BJ (cell line): ENCODE data around the gene SMC4. TPM values are rescaled to one million over a fixed set of nuclear protein-coding genes. Genes with fewer than 3 reads are reported as not detected.

Experiments used
- CTCF ChIA-PET: fragments of 350-600 bp; formaldehyde crosslinking; extraction: SDS; loops from one replicate; lab custom pipeline; 2021; ENCODE audit warnings: antibody characterized with exemption, inconsistent platforms; lab: Yijun Ruan, JAX
- POLR2A ChIA-PET: fragments of 300-600 bp; sonication (Branson Sonifier 250); formaldehyde crosslinking; extraction: SDS; loops from one replicate; lab custom pipeline; 2021; ENCODE audit warnings: antibody characterized with exemption; lab: Charles Lee
- DNase-seq: peaks from one replicate; pipeline ENCODE4 v3.0.0-alpha.2; 2011; ENCODE audit warnings: low read depth
- H3K27me3 ChIP-seq: 2 replicates; pipeline ENCODE4 v1.6.0; 2011; ENCODE audit warnings: low read length; ENCODE audit not compliant: control insufficient read depth, insufficient read depth
- H3K36me3 ChIP-seq: 2 replicates; pipeline ENCODE4 v1.5.1; 2011; ENCODE audit warnings: low read length; ENCODE audit not compliant: control insufficient read depth, insufficient read depth
- H3K4me3 ChIP-seq: 2 replicates; pipeline ENCODE4 v1.5.1; 2011; ENCODE audit warnings: low read depth, mild to moderate bottlenecking, control low read depth, low read length
- polyA plus RNA-seq: library from polyadenylated mRNA; depleted of rRNA; stranded (reverse); fragments of >200 nt; gene quantifications from 2 replicates; pipeline ENCODE4 v1.2.3, GENCODE V29; 2011
- TF ChIP-seq, protein P1 (sequence below): IDR thresholded peaks from 2 replicates; pipeline ENCODE4 v1.5.1; 2011; ENCODE audit warnings: low read depth, mild to moderate bottlenecking, control low read depth, inconsistent platforms, low read length, moderate library complexity; ENCODE audit not compliant: insufficient read depth

SMC4 gene
- polyA plus RNA-seq, 1 experiment = 26.1 TPM

DNA sequence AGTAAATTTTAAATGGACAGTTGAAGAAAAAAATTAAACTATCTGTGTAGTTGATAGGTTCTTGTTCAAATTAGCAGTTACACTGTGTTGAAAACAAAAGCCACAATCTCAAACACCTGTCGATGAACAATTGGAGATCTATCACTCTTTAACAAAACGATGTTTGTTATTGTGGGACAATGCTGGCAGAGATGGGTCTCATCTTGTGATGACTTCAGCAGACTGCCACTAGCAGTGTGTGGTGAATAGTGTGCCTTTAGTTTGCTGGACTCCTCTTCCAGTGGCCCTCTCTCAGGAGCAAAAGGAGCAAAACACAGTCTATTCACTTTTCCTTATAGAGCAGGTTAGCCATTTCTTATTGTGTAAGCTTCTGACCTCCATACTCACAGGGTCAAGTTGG, 64.9 kb downstream of the SMC4 start:
- Histone ChIP-seq H3K4me3 (no peak overlapping the region), H3K27me3 (no peaks in the 10 kb centered on the region), H3K36me3 (no peaks in the 10 kb centered on the region)
- TF ChIP-seq, protein P1, sequence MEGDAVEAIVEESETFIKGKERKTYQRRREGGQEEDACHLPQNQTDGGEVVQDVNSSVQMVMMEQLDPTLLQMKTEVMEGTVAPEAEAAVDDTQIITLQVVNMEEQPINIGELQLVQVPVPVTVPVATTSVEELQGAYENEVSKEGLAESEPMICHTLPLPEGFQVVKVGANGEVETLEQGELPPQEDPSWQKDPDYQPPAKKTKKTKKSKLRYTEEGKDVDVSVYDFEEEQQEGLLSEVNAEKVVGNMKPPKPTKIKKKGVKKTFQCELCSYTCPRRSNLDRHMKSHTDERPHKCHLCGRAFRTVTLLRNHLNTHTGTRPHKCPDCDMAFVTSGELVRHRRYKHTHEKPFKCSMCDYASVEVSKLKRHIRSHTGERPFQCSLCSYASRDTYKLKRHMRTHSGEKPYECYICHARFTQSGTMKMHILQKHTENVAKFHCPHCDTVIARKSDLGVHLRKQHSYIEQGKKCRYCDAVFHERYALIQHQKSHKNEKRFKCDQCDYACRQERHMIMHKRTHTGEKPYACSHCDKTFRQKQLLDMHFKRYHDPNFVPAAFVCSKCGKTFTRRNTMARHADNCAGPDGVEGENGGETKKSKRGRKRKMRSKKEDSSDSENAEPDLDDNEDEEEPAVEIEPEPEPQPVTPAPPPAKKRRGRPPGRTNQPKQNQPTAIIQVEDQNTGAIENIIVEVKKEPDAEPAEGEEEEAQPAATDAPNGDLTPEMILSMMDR = no peak
- ChIA-PET CTCF (interaction anchor here (1.1 to 1.2 kb wide), 2 partner anchors 9 to 13 kb away, joined by 3 read pairs; no protein-coding TSS in a partner anchor), POLR2A (interaction anchor here (0.9 kb wide), 1 partner anchor 13 kb away, joined by 4 read pairs; no protein-coding TSS in a partner anchor)
- no peak for DNase-seq

GRCh38 chr3:160464971-160465370, 65.5 kb downstream of the SMC4 start:
- Histone ChIP-seq H3K27me3 (no peaks in the 10 kb centered on the region), H3K4me3 (no peak overlapping the region), H3K36me3 (no peaks in the 10 kb centered on the region)
- no peak for DNase-seq
- TF ChIP-seq, protein P1 = no peak
- ChIA-PET CTCF (interaction anchor here (1.1 to 1.2 kb wide), 2 partner anchors 8 to 13 kb away, joined by 3 read pairs; no protein-coding TSS in a partner anchor), POLR2A (interaction anchor here (0.8 to 0.9 kb wide), 2 partner anchors 14 to 16 kb away, joined by 3 to 4 read pairs; partner anchors contain the start of gene TRIM59)

- POLR2A ChIA-PET = no interaction called here
- CTCF ChIA-PET = no interaction called here
- Histone ChIP-seq H3K36me3 (no peaks in the 10 kb centered on the region), H3K4me3 (no peak overlapping the region), H3K27me3 (no peaks in the 10 kb centered on the region)
- DNase-seq = no peak
- TF ChIP-seq, protein P1 = no peak
Measured at GRCh38 chr3:160470181-160470580, 70.7 kb downstream of the SMC4 start.

DNA sequence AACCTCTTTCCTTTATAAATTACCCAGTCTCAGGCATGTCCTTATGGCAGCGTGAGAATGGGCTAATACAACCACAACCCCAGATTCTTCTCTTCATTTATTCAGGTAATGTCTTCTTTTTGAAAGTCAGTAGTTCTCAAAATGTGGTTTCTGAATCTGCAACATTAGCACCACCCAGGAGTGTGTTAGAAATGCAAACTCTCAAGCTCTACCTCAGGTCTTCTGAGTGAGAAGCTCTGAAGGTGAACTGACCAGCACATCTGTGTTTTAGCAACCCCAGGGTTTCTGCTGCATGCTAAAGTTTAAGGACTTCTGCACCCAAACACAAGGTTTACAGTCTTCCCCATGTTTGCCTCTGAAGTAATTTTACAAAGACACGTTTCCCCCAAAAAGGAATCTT, 72.4 kb downstream of the SMC4 start:
- Histone ChIP-seq H3K4me3 (no peak overlapping the region), H3K27me3 (no peaks in the 10 kb centered on the region), H3K36me3 (no peaks in the 10 kb centered on the region)
- ChIA-PET POLR2A (no interaction called here), CTCF (interaction anchor here (1.4 kb wide), 1 partner anchor 21 kb away, joined by 3 read pairs; no protein-coding TSS in a partner anchor)
- no peak for DNase-seq
- TF ChIP-seq, protein P1 = no peak

DNA sequence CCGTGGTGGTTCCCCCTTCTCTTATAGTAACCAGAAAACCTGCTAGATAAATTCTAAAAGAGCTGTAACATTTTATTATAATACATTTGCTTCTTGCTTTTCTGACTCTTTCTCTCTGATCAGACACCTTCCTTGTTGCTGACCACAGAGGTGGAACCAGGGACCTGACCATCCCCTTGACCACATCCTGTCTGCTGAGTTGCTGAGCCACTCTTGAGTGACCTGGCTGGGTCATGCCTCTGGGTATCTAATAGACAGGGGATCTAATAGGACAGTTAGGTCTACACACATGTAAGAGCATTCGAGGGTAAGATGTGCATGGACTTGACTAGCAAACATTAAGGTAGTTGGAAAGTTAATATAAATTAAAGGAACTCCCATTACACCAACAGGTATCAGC, 72.9 kb downstream of the SMC4 start:
- TF ChIP-seq, protein P1 = no peak
- H3K27me3 ChIP-seq = no peaks in the 10 kb centered on the region
- CTCF ChIA-PET = interaction anchor here (1.4 kb wide), 1 partner anchor 22 kb away, joined by 3 read pairs; no protein-coding TSS in a partner anchor
- no peak overlapping the region for H3K4me3 ChIP-seq
- H3K36me3 ChIP-seq = no peaks in the 10 kb centered on the region
- POLR2A ChIA-PET = no interaction called here
- no peak for DNase-seq
